Testis (tissue), 3 donors: ENCODE results near the gene PPP6R2. TPM values are rescaled to one million over a fixed set of nuclear protein-coding genes. Genes with fewer than 3 reads are reported as not detected.

Experiments used
- DNase-seq: peaks from one replicate; pipeline ENCODE4 v3.0.0-alpha.2; 2019
- H3K27ac ChIP-seq, 2 donors: fragments of 200-600 bp; sonication (generic); one replicate each; pipeline ENCODE4 v1.5.1; 2019
- H3K27me3 ChIP-seq: fragments of 200-600 bp; sonication (generic); one replicate; pipeline ENCODE4 v1.5.1; 2019
- H3K36me3 ChIP-seq: fragments of 200-600 bp; sonication (generic); one replicate; pipeline ENCODE4 v1.5.1; 2017; ENCODE audit warnings: low read depth; ENCODE audit errors: missing control alignments
- H3K4me1 ChIP-seq: fragments of 200-600 bp; sonication (generic); one replicate; pipeline ENCODE4 v1.5.1; 2019
- H3K4me3 ChIP-seq, 2 donors: fragments of 200-600 bp; sonication (generic); one replicate each; pipeline ENCODE4 v1.5.1; 2017 to 2019
- H3K9me3 ChIP-seq: fragments of 200-600 bp; sonication (generic); one replicate; pipeline ENCODE4 v1.5.1; 2017
- POLR2A ChIP-seq: fragments of 450-650 bp; IDR thresholded peaks from one replicate; pipeline ENCODE4 v1.6.1; 2017; ENCODE audit warnings: antibody characterized with exemption, mild to moderate bottlenecking, moderate library complexity
- WGBS, 2 donors: methylation state at CpG; one replicate each; pipeline ENCODE4 v1.1.5; 2018; 5-methylcytosine and 5-hydroxymethylcytosine counted together
- intact Hi-C: fragments of 100-400 bp; cut with DNase I; formaldehyde crosslinking; loops from one replicate; pipeline ENCODE4 v1.15.1; 2023; ENCODE audit warnings: low total_unique reads
- polyA plus RNA-seq: library from polyadenylated mRNA; stranded (reverse); fragments of 350-450 nt; fragmentation: Illumina TruSeq; extraction: RNeasy Lipid Tissue Mini Kit (QIAGEN cat#74804); gene quantifications from one replicate; pipeline ENCODE4 v1.2.3, GENCODE V29; 2014; ENCODE audit warnings: low read depth, low replicate concordance; ENCODE audit not compliant: insufficient read depth
- total RNA-seq, 2 donors: library from RNA; depleted of rRNA; stranded (reverse); fragments of >200 nt; gene quantifications; one replicate each; pipeline ENCODE4 v1.2.3, GENCODE V29; 2016
- TF ChIP-seq, protein P1 (sequence below), 3 experiments: fragments of 450-650 bp in 2 of 3; fragments of 200-600 bp in 1 of 3; sonication (generic) in 1 of 3; IDR thresholded peaks; one replicate each; pipeline ENCODE4 v1.5.1; 2016 to 2019; ENCODE audit warnings: antibody characterized with exemption in 3 of 3, mild to moderate bottlenecking in 2 of 3, moderate library complexity in 1 of 3

Gene PPP6R2
- total and polyA plus RNA-seq, 3 donors from 2014 or later: 123 to 142 (median 138) TPM

DNA sequence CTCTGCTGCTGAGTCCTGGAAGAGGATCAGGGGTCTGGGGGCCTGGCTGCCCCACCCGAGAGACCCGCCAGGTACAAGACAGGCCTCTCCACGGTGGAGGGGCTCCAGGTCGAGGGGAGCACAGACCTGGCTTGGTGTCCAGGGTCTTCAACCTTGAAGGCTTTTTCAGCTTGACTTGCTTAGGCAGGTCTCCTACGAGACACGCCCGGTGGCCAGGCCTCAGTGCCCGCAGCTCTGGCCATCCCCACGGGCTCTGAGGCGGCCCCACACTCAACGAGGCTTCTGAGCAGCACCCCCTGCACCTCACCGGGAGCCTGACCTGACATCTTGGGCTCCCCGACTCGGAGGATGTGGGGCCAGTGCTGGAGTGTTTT, 29.1 kb upstream of the PPP6R2 start:
- TF ChIP-seq, protein P1, sequence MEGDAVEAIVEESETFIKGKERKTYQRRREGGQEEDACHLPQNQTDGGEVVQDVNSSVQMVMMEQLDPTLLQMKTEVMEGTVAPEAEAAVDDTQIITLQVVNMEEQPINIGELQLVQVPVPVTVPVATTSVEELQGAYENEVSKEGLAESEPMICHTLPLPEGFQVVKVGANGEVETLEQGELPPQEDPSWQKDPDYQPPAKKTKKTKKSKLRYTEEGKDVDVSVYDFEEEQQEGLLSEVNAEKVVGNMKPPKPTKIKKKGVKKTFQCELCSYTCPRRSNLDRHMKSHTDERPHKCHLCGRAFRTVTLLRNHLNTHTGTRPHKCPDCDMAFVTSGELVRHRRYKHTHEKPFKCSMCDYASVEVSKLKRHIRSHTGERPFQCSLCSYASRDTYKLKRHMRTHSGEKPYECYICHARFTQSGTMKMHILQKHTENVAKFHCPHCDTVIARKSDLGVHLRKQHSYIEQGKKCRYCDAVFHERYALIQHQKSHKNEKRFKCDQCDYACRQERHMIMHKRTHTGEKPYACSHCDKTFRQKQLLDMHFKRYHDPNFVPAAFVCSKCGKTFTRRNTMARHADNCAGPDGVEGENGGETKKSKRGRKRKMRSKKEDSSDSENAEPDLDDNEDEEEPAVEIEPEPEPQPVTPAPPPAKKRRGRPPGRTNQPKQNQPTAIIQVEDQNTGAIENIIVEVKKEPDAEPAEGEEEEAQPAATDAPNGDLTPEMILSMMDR (IDR thresholded peaks at IDR 0.05): no peak
- TF ChIP-seq POLR2A: no peak
- WGBS, 2 donors: 65 to 82% methylated on average over 9 to 14 of the region's 14 CpGs

DNA sequence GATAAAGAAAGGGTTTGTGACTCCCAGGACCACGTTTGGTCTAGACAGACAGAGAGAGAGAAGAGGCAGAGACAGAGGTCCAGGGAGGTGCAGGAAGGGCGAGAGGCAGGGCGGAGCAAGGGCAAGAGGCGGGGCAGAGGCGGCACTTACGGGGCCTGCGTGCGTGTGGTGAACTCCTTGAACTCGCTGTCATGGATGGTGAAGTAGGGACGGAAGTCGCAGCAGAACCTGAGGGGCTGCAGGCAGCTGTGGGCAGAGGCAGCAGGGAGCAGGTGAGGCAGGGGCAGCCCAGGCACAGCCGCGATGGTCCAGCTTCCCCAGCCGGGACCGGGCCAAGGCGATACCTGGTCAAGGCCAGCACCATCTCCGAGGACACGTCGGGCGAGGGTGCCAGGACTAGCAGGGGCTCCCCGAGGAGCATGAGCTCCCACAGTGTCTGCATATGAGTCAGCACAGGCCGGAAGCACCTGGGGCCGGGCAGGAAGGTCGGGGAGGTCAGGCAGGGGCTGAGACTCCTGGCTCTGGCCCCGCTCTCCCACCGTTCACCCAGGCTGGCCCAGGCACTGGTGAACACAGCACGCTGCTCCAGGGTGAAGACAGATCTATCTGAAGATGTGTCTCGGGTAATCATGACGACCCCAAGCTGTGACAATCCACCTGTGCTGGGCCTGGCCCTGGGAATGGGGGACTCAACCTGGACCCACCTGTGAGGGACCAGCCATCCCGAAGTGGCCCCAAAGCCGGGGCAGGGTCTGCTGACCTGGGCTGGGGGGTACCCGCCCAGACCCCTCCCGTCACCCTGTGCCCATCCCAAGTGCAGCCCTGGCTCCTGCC, 28.5 kb upstream of the PPP6R2 start:
- H3K27ac ChIP-seq: no peak overlapping the region

More for the DNA sequence above, 29.1 kb upstream of the PPP6R2 start:
- H3K27ac ChIP-seq: no peak overlapping the region
- no peaks in the 10 kb centered on the region for H3K27me3 ChIP-seq
- no peak for DNase-seq
- intact Hi-C loops: no loop called here
- H3K9me3 ChIP-seq: no peaks in the 10 kb centered on the region
- no peaks in the 10 kb centered on the region for H3K36me3 ChIP-seq
- H3K4me3 ChIP-seq: no peak overlapping the region
- H3K4me1 ChIP-seq: peaks cover 6% of the 10 kb centered on the region

DNA sequence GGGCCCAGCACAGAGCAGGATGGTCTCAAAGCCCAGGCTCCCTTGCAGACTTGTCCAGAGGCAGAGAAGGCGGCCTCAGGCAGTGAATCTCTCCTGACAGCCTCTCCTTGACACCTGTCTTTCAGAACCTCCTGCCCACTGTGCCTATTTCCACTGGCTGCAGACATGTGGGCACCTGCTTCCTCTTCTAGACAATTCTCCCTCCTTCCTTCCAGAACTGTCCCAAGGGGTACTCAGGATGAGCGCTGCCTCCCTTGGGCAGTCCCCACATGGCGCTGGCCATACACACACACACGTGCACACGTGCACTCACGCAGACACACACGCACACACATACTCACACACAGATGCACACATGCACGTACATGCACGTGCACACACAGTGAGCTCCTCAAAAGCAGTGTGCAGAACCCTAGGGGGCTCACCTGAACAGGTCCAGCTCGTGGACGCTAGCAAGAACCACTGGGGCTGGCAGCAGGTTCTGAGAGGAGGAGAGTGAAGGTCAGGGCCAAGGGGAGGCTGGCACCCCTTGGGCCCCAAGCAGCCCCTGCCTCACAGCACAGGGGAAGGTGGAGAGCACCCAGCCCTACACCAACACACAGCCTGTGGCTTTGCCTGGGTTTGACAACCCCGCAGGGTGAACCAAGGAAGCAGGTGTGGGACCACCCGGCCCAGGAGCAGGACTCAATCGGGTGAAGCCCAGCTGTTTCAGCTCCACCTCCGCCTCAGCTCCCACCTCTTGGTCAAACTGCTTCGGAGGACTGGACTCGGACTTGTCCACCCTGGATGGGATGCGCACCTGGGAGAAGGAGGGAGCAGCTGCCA, 27.6 kb upstream of the PPP6R2 start:
- Histone ChIP-seq H3K27ac (no peak overlapping the region), H3K9me3 (no peaks in the 10 kb centered on the region), H3K4me3 (no peak overlapping the region), H3K27me3 (no peaks in the 10 kb centered on the region), H3K36me3 (no peaks in the 10 kb centered on the region), H3K4me1 (no peaks in the 10 kb centered on the region)
- TF ChIP-seq, protein P1 (IDR thresholded peaks at IDR 0.05): no peak
- TF ChIP-seq POLR2A: no peak
- DNase-seq: no peak
- 85 to 95% methylated on average over 12 to 18 of the region's 18 CpGs for WGBS, 2 donors
- intact Hi-C loops: no loop called here

More for the DNA sequence above, 28.5 kb upstream of the PPP6R2 start:
- peaks cover under 1% of the 10 kb centered on the region for H3K4me1 ChIP-seq
- no peak for DNase-seq
- H3K9me3 ChIP-seq: no peaks in the 10 kb centered on the region
- no peaks in the 10 kb centered on the region for H3K36me3 ChIP-seq
- intact Hi-C loops: no loop called here
- 81 to 88% methylated on average over 23 to 32 of the region's 33 CpGs for WGBS, 2 donors
- H3K4me3 ChIP-seq: no peak overlapping the region
- H3K27me3 ChIP-seq: no peaks in the 10 kb centered on the region
- TF ChIP-seq, protein P1 (IDR thresholded peaks at IDR 0.05): no peak
- no peak for TF ChIP-seq POLR2A

GRCh38 chr22:50316114-50317065, 26.7 kb upstream of the PPP6R2 start:
- intact Hi-C loops: no loop called here
- Histone ChIP-seq H3K9me3 (no peaks in the 10 kb centered on the region), H3K27me3 (no peaks in the 10 kb centered on the region), H3K4me3 (no peak overlapping the region), H3K27ac (no peak overlapping the region), H3K4me1 (no peaks in the 10 kb centered on the region), H3K36me3 (no peaks in the 10 kb centered on the region)
- no peak for TF ChIP-seq POLR2A
- TF ChIP-seq, protein P1 (IDR thresholded peaks at IDR 0.05): no peak
- no peak for DNase-seq
- WGBS, 2 donors: 85 to 95% methylated on average over 4 to 26 of the region's 45 CpGs
